ENCODE data around the gene CCDC183. TPM values are rescaled to one million over a fixed set of nuclear protein-coding genes. Genes with fewer than 3 reads are reported as not detected.
A peak's percentile ranks its signal among the peaks of the same experiment; 100 is the strongest.

The CCDC183 gene
- total and polyA plus RNA-seq, 2 donors from 2014 or later, result 0.88 to 3.1 TPM

- FAIRE-seq, result no peak
These were observed 28.5 kb downstream of the CCDC183 start for GRCh38 chr9:136824496-136825225.

GRCh38 chr9:136825295-136826187 lies 29.4 kb downstream of the CCDC183 start:
- no peak overlapping the region for H3K27ac ChIP-seq (ENCODE audit: low read depth in 2 of 2, low read length in 2 of 2)
- peaks cover 0 to 10% (median 9%) of the 10 kb centered on the region in 3 donors for H3K36me3 ChIP-seq (ENCODE audit: control insufficient read depth in 2 of 3, insufficient read depth in 3 of 3, low read length in 3 of 3)
- H3K4me3 ChIP-seq (ENCODE audit: low read length in 3 of 3), result no peak overlapping the region
- intact Hi-C loops (cut with DNase I), result no loop called here
- no peaks in the 10 kb centered on the region for H3K27me3 ChIP-seq (ENCODE audit: control insufficient read depth, insufficient read depth, low read length)
- no peaks in the 10 kb centered on the region for H3K9me3 ChIP-seq (ENCODE audit: control insufficient read depth in 2 of 3, insufficient read depth in 1 of 3, low read length in 3 of 3)
- no peak overlapping the region for H3K9ac ChIP-seq (ENCODE audit: low read length in 3 of 3)
- peaks cover 0 to 4% (median 0%) of the 10 kb centered on the region in 3 donors for H3K4me1 ChIP-seq (ENCODE audit: control insufficient read depth in 2 of 3, insufficient read depth in 2 of 3, low read depth in 1 of 3, low read length in 3 of 3)
- DNase-seq (peak in 1 of 5 donors; percentile 57), FAIRE-seq (no peak)
- TF ChIP-seq CTCF (IDR thresholded peaks at IDR 0.05; ENCODE audit: borderline replicate concordance, extremely low read depth, insufficient read depth), result no peak

More at GRCh38 chr9:136824496-136825225, 28.5 kb downstream of the CCDC183 start:
- Histone ChIP-seq H3K27ac (ENCODE audit: low read depth in 2 of 2, low read length in 2 of 2) (no peak overlapping the region), H3K9me3 (ENCODE audit: control insufficient read depth in 2 of 3, insufficient read depth in 1 of 3, low read length in 3 of 3) (no peaks in the 10 kb centered on the region), H3K4me1 (ENCODE audit: control insufficient read depth in 2 of 3, insufficient read depth in 2 of 3, low read depth in 1 of 3, low read length in 3 of 3) (peaks cover 0 to 4% (median 0%) of the 10 kb centered on the region in 3 donors), H3K9ac (ENCODE audit: low read length in 3 of 3) (no peak overlapping the region), H3K4me3 (ENCODE audit: low read length in 3 of 3) (no peak overlapping the region), H3K36me3 (ENCODE audit: control insufficient read depth in 2 of 3, insufficient read depth in 3 of 3, low read length in 3 of 3) (peaks cover 0 to 9% (median 4%) of the 10 kb centered on the region in 3 donors), H3K27me3 (ENCODE audit: control insufficient read depth, insufficient read depth, low read length) (no peaks in the 10 kb centered on the region)
- no peak for TF ChIP-seq CTCF (IDR thresholded peaks at IDR 0.05; ENCODE audit: borderline replicate concordance, extremely low read depth, insufficient read depth)
- peak in 1 of 5 donors; percentile 52 for DNase-seq
- intact Hi-C loops (cut with DNase I), result no loop called here

- Histone ChIP-seq H3K4me3 (ENCODE audit: low read length in 3 of 3) (no peak overlapping the region), H3K27me3 (ENCODE audit: control insufficient read depth, insufficient read depth, low read length) (no peaks in the 10 kb centered on the region), H3K9me3 (ENCODE audit: control insufficient read depth in 2 of 3, insufficient read depth in 1 of 3, low read length in 3 of 3) (no peaks in the 10 kb centered on the region), H3K27ac (ENCODE audit: low read depth in 2 of 2, low read length in 2 of 2) (no peak overlapping the region), H3K36me3 (ENCODE audit: control insufficient read depth in 2 of 3, insufficient read depth in 3 of 3, low read length in 3 of 3) (peaks cover 0 to 10% (median 9%) of the 10 kb centered on the region in 3 donors), H3K4me1 (ENCODE audit: control insufficient read depth in 2 of 3, insufficient read depth in 2 of 3, low read depth in 1 of 3, low read length in 3 of 3) (no peaks in the 10 kb centered on the region), H3K9ac (ENCODE audit: low read length in 3 of 3) (no peak overlapping the region)
- FAIRE-seq (no peak), DNase-seq (peak in 1 of 5 donors; percentile 66)
- intact Hi-C loops (cut with DNase I), result no loop called here
- TF ChIP-seq CTCF (IDR thresholded peaks at IDR 0.05; ENCODE audit: borderline replicate concordance, extremely low read depth, insufficient read depth), result no peak
These were observed 30.0 kb downstream of the CCDC183 start for GRCh38 chr9:136826188-136826541.

Data from kidney (tissue), 14 donors.